ENCODE data around the gene GDAP2. TPM values are rescaled to one million over a fixed set of nuclear protein-coding genes. Genes with fewer than 3 reads are reported as not detected.

The GDAP2 gene
- total RNA-seq, 1 donor from 2014 or later: 20.4 TPM

DNA sequence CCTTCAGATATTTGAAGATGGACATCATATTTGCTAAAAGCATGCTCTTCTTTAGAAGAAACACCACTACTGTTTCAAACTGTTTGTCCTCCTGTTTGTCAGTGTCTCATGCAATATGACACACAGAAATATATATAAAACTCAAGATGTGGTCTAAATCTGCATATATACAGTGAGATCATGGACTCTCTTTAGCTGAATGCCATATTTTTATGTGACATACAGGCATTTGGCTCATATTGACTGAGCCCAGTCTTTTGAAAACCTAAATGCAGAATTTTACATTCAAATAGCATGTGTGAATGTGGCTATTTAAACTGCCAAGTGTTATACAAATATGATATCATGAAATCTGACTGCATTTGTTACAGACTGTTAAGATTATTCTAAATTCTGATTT is 18.4 kb downstream of the GDAP2 start:
- Histone ChIP-seq H3K27ac (ENCODE audit: low read depth, low read length) (no peak overlapping the region), H3K4me1 (ENCODE audit: control insufficient read depth in 3 of 3, insufficient read depth in 3 of 3, low read length in 3 of 3) (no peaks in the 10 kb centered on the region), H3K27me3 (ENCODE audit: control insufficient read depth in 3 of 3, insufficient read depth in 3 of 3, low read length in 3 of 3) (no peaks in the 10 kb centered on the region), H3K4me3 (ENCODE audit: low read length in 3 of 3) (no peak overlapping the region), H3K9me3 (ENCODE audit: control insufficient read depth in 3 of 3, low read length in 3 of 3) (no peaks in the 10 kb centered on the region), H3K9ac (ENCODE audit: low read depth in 1 of 3, low read length in 3 of 3) (no peak overlapping the region), H3K36me3 (ENCODE audit: control insufficient read depth in 3 of 3, insufficient read depth in 3 of 3, low read length in 3 of 3) (peaks cover 14 to 63% (median 55%) of the 10 kb centered on the region in 3 donors)

DNA sequence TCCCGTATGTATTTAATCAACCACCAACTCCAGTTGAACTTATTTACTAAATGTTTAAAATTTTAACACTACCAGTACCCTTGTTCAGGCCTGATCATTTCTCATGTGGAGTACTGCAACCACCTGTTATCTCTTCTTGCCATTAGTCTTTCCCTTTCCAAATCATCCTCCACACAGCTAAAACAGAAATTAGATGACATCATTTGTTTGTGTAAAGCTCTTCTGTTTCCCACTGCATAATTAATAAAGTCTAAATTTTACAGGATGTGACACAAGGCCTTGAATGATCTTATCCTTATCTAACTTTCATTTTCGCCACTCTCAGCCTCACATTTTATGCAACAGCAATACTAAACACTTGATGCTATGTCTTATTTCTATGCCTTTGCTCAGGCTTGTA is 24.4 kb downstream of the GDAP2 start:
- Histone ChIP-seq H3K4me3 (ENCODE audit: low read length in 3 of 3) (no peak overlapping the region), H3K36me3 (ENCODE audit: control insufficient read depth in 3 of 3, insufficient read depth in 3 of 3, low read length in 3 of 3) (peaks cover 9 to 58% (median 43%) of the 10 kb centered on the region in 3 donors), H3K27me3 (ENCODE audit: control insufficient read depth in 3 of 3, insufficient read depth in 3 of 3, low read length in 3 of 3) (no peaks in the 10 kb centered on the region), H3K27ac (ENCODE audit: low read depth, low read length) (no peak overlapping the region), H3K9ac (ENCODE audit: low read depth in 1 of 3, low read length in 3 of 3) (no peak overlapping the region), H3K4me1 (ENCODE audit: control insufficient read depth in 3 of 3, insufficient read depth in 3 of 3, low read length in 3 of 3) (no peaks in the 10 kb centered on the region), H3K9me3 (ENCODE audit: control insufficient read depth in 3 of 3, low read length in 3 of 3) (no peaks in the 10 kb centered on the region)

DNA sequence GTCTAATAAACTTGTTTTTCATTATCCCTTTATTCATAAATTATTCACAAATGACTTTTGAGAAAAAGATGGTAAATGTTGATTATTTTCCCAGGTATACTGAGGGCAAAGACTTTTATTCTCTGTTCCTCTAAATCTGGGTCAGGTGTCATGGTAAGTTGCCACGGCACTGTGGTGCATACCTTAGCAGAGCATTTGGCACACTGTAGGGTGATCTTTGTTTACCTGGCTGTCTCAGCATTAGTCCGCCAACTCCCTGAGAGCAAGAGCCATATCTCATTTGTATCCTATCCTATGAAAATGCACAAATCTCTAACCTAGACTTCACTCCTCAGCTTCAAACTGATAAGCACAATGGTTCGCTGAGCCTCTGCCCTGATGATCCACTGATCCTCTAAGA is 24.9 kb downstream of the GDAP2 start:
- Histone ChIP-seq H3K27me3 (ENCODE audit: control insufficient read depth in 3 of 3, insufficient read depth in 3 of 3, low read length in 3 of 3) (no peaks in the 10 kb centered on the region), H3K36me3 (ENCODE audit: control insufficient read depth in 3 of 3, insufficient read depth in 3 of 3, low read length in 3 of 3) (peaks cover 9 to 54% (median 40%) of the 10 kb centered on the region in 3 donors), H3K27ac (ENCODE audit: low read depth, low read length) (no peak overlapping the region), H3K9ac (ENCODE audit: low read depth in 1 of 3, low read length in 3 of 3) (no peak overlapping the region), H3K9me3 (ENCODE audit: control insufficient read depth in 3 of 3, low read length in 3 of 3) (no peaks in the 10 kb centered on the region), H3K4me3 (ENCODE audit: low read length in 3 of 3) (no peak overlapping the region), H3K4me1 (ENCODE audit: control insufficient read depth in 3 of 3, insufficient read depth in 3 of 3, low read length in 3 of 3) (no peaks in the 10 kb centered on the region)

DNA sequence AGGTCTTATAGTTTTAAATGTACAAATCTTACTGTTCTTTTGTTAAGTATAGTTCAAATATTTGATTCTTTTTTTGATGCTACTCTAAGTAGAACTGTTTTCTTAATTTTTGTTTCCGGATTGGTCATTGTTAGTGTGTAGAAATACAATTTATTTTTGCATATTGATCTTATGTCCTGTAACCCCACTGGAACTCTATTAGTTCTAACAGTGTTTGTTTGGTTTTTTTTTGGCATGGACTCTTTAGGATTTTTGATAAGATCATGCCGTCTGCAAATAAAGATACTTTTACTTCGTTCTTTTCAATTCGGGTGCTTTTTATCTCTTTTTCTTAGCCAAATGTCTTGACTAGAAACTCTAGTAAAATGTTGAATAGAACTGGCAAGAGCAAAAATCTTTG is 26.5 kb downstream of the GDAP2 start:
- H3K9ac ChIP-seq (ENCODE audit: low read depth in 1 of 3, low read length in 3 of 3): no peak overlapping the region
- H3K4me3 ChIP-seq (ENCODE audit: low read length in 3 of 3): no peak overlapping the region
- H3K27ac ChIP-seq (ENCODE audit: low read depth, low read length): no peak overlapping the region
- peaks cover 19 to 60% (median 54%) of the 10 kb centered on the region in 3 donors for H3K36me3 ChIP-seq (ENCODE audit: control insufficient read depth in 3 of 3, insufficient read depth in 3 of 3, low read length in 3 of 3)
- H3K9me3 ChIP-seq (ENCODE audit: control insufficient read depth in 3 of 3, low read length in 3 of 3): no peaks in the 10 kb centered on the region
- H3K4me1 ChIP-seq (ENCODE audit: control insufficient read depth in 3 of 3, insufficient read depth in 3 of 3, low read length in 3 of 3): no peaks in the 10 kb centered on the region
- H3K27me3 ChIP-seq (ENCODE audit: control insufficient read depth in 3 of 3, insufficient read depth in 3 of 3, low read length in 3 of 3): no peaks in the 10 kb centered on the region

DNA sequence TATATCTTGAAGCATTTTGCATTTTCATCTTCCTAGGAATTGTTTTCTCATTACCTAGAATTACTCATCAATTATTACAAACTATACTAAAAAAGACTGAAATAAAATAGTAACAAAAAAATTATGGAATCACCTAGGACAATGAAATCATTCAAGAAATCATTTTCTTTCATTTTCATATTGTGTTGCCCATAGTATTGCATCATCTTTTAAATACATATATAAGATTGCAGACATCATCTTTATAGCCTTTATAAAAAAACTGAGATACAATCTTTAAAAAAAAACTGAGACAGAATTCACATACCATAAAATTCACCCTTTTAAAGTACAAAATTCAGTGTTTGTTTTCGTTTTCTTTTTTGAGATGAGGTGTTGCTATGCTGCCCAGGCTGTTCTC is 29.6 kb downstream of the GDAP2 start:
- Histone ChIP-seq H3K36me3 (ENCODE audit: control insufficient read depth in 3 of 3, insufficient read depth in 3 of 3, low read length in 3 of 3) (peaks cover 19 to 51% (median 39%) of the 10 kb centered on the region in 3 donors), H3K4me1 (ENCODE audit: control insufficient read depth in 3 of 3, insufficient read depth in 3 of 3, low read length in 3 of 3) (no peaks in the 10 kb centered on the region), H3K27ac (ENCODE audit: low read depth, low read length) (no peak overlapping the region), H3K4me3 (ENCODE audit: low read length in 3 of 3) (no peak overlapping the region), H3K27me3 (ENCODE audit: control insufficient read depth in 3 of 3, insufficient read depth in 3 of 3, low read length in 3 of 3) (no peaks in the 10 kb centered on the region), H3K9me3 (ENCODE audit: control insufficient read depth in 3 of 3, low read length in 3 of 3) (no peaks in the 10 kb centered on the region), H3K9ac (ENCODE audit: low read depth in 1 of 3, low read length in 3 of 3) (no peak overlapping the region)

DNA sequence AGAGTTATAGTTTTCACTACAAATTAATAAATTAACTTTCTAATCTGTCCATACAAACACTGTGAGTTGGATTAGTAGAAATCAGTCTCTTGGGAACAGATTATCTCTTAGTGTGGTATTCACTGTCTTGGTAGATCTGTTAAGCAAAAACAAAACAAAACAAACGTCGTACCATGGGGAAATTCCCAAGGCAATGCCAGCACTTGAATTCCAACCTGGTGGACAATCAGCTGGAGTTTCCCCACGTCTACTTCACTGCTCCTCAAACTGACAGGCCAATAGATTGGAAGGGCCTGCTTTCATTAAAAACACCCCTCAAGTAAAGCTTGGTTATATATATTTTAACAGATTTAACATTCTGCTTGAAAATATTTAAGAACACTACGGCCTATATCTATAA is 31.9 kb downstream of the GDAP2 start:
- H3K9me3 ChIP-seq (ENCODE audit: control insufficient read depth in 3 of 3, low read length in 3 of 3): no peaks in the 10 kb centered on the region
- H3K27me3 ChIP-seq (ENCODE audit: control insufficient read depth in 3 of 3, insufficient read depth in 3 of 3, low read length in 3 of 3): no peaks in the 10 kb centered on the region
- peaks cover 15 to 36% (median 30%) of the 10 kb centered on the region in 3 donors for H3K36me3 ChIP-seq (ENCODE audit: control insufficient read depth in 3 of 3, insufficient read depth in 3 of 3, low read length in 3 of 3)
- H3K27ac ChIP-seq (ENCODE audit: low read depth, low read length): no peak overlapping the region
- no peaks in the 10 kb centered on the region for H3K4me1 ChIP-seq (ENCODE audit: control insufficient read depth in 3 of 3, insufficient read depth in 3 of 3, low read length in 3 of 3)
- no peak overlapping the region for H3K4me3 ChIP-seq (ENCODE audit: low read length in 3 of 3)
- no peak overlapping the region for H3K9ac ChIP-seq (ENCODE audit: low read depth in 1 of 3, low read length in 3 of 3)

DNA sequence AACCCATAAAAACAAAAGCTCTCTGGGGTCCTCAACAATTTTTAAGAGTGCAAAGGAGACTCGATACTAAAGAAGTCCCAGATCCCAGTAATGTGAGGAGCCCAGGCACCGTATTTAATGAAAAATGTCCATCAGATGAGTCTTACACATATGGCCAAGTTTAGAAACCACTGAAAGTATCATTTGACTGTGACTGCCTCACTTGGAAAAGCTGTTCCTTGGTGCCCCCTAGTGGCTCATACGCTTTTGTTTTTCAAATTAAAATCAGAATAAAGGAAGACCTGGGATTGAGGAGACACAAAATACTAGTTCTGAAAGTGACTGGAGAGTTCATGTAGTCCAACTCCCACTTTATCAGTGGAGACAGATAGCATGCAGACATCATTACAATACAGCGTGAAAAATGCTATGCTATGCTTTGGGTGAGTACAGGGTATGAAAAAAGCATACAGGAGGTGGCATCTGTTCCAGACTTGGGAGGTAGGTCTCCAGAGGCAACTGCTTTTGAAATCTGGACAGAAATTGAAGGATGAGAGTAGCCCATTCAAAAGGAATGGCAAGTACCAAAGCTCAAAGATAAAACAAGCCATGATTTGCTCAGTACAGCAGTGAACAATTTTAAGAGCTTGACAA is 33.8 kb downstream of the GDAP2 start:
- H3K9me3 ChIP-seq (ENCODE audit: control insufficient read depth in 3 of 3, low read length in 3 of 3): no peaks in the 10 kb centered on the region
- no peaks in the 10 kb centered on the region for H3K27me3 ChIP-seq (ENCODE audit: control insufficient read depth in 3 of 3, insufficient read depth in 3 of 3, low read length in 3 of 3)
- no peak overlapping the region for H3K4me3 ChIP-seq (ENCODE audit: low read length in 3 of 3)
- H3K4me1 ChIP-seq (ENCODE audit: control insufficient read depth in 3 of 3, insufficient read depth in 3 of 3, low read length in 3 of 3): no peaks in the 10 kb centered on the region
- no peak overlapping the region for H3K9ac ChIP-seq (ENCODE audit: low read depth in 1 of 3, low read length in 3 of 3)
- H3K27ac ChIP-seq (ENCODE audit: low read depth, low read length): no peak overlapping the region
- peaks cover 14 to 28% (median 23%) of the 10 kb centered on the region in 3 donors for H3K36me3 ChIP-seq (ENCODE audit: control insufficient read depth in 3 of 3, insufficient read depth in 3 of 3, low read length in 3 of 3)

DNA sequence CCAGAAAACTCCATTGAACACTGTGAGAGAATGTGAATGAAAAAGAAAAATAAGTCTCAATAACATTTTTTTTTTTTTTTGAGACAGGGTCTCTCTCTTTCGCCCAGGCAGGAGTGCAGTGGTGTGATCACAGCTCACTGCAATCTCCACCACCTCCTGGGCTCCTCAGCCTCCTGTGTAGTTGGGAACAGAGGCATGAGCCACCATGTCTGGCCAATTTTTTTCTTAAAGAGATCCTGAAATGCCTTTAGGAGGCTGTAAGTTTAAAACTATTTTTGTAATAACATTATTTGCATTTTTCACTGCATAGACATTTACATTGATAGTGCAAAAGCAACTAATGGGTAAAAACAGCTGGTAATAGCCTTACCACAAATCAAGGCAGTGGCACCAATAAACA is 35.3 kb downstream of the GDAP2 start:
- H3K4me1 ChIP-seq (ENCODE audit: control insufficient read depth in 3 of 3, insufficient read depth in 3 of 3, low read length in 3 of 3): no peaks in the 10 kb centered on the region
- peaks cover 11 to 27% (median 18%) of the 10 kb centered on the region in 3 donors for H3K36me3 ChIP-seq (ENCODE audit: control insufficient read depth in 3 of 3, insufficient read depth in 3 of 3, low read length in 3 of 3)

DNA sequence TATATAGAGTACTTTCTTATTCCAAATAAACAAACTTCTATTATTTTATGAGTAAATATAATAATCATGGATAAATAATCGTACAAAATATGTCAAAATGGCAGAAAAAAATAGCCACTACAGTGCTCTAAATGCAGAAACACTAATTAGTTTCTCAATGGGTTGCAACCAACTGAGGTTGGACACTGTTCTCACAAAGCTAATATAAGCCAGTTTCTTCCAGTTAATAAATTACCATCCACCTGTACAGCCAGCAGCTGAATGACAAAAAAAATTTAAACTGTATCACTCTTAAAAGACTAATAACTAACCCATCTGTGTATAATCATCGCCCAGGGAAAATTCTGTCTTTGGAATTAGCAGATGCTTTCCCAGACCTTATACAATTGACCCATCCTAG is 36.9 kb downstream of the GDAP2 start:
- peaks cover 4 to 18% (median 6%) of the 10 kb centered on the region in 3 donors for H3K36me3 ChIP-seq (ENCODE audit: control insufficient read depth in 3 of 3, insufficient read depth in 3 of 3, low read length in 3 of 3)
- no peak overlapping the region for H3K27ac ChIP-seq (ENCODE audit: low read depth, low read length)
- no peak overlapping the region for H3K9ac ChIP-seq (ENCODE audit: low read depth in 1 of 3, low read length in 3 of 3)
- H3K9me3 ChIP-seq (ENCODE audit: control insufficient read depth in 3 of 3, low read length in 3 of 3): no peaks in the 10 kb centered on the region
- no peaks in the 10 kb centered on the region for H3K4me1 ChIP-seq (ENCODE audit: control insufficient read depth in 3 of 3, insufficient read depth in 3 of 3, low read length in 3 of 3)
- H3K4me3 ChIP-seq (ENCODE audit: low read length in 3 of 3): no peak overlapping the region
- H3K27me3 ChIP-seq (ENCODE audit: control insufficient read depth in 3 of 3, insufficient read depth in 3 of 3, low read length in 3 of 3): no peaks in the 10 kb centered on the region

More for the DNA sequence above, 35.3 kb downstream of the GDAP2 start:
- Histone ChIP-seq H3K4me3 (ENCODE audit: low read length in 3 of 3) (no peak overlapping the region), H3K27me3 (ENCODE audit: control insufficient read depth in 3 of 3, insufficient read depth in 3 of 3, low read length in 3 of 3) (no peaks in the 10 kb centered on the region), H3K9me3 (ENCODE audit: control insufficient read depth in 3 of 3, low read length in 3 of 3) (no peaks in the 10 kb centered on the region), H3K9ac (ENCODE audit: low read depth in 1 of 3, low read length in 3 of 3) (no peak overlapping the region), H3K27ac (ENCODE audit: low read depth, low read length) (no peak overlapping the region)

DNA sequence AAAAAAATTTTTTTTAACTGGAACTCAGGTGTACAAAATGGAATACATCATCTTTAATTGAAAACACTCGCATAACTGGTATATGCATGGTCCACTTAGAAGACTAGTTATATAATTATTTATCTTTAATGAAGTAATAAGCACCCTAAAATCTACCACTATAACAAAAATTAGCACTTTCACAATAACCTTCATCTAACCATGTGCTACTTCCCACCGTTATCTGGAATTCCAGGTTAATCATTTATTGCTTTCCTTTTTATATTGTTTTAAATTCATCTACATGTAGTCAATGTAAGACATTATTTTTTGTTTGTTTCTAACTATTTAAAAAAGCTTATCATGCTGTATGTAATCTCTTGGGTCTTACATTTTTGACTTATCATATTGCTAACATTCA is 39.0 kb downstream of the GDAP2 start:
- Histone ChIP-seq H3K4me1 (ENCODE audit: control insufficient read depth in 3 of 3, insufficient read depth in 3 of 3, low read length in 3 of 3) (no peaks in the 10 kb centered on the region), H3K36me3 (ENCODE audit: control insufficient read depth in 3 of 3, insufficient read depth in 3 of 3, low read length in 3 of 3) (peaks cover 0 to 5% (median 0%) of the 10 kb centered on the region in 3 donors), H3K9me3 (ENCODE audit: control insufficient read depth in 3 of 3, low read length in 3 of 3) (no peaks in the 10 kb centered on the region), H3K4me3 (ENCODE audit: low read length in 3 of 3) (no peak overlapping the region), H3K27me3 (ENCODE audit: control insufficient read depth in 3 of 3, insufficient read depth in 3 of 3, low read length in 3 of 3) (no peaks in the 10 kb centered on the region), H3K27ac (ENCODE audit: low read depth, low read length) (no peak overlapping the region), H3K9ac (ENCODE audit: low read depth in 1 of 3, low read length in 3 of 3) (no peak overlapping the region)
